Measurements from ENCODE around the gene PLXNB3.

- TF ChIP-seq ZNF639 (tag by site-specific recombination; IDR thresholded peaks at IDR 0.05), result no peak
- TF ChIP-seq ZBTB26 (tag by site-specific recombination; optimal IDR thresholded peaks at IDR 0.05), result no peak
- TF ChIP-seq ZNF76 (tag by site-specific recombination; IDR thresholded peaks at IDR 0.05; ENCODE audit: borderline replicate concordance, low read depth), result no peak
- TF ChIP-seq, protein P1, sequence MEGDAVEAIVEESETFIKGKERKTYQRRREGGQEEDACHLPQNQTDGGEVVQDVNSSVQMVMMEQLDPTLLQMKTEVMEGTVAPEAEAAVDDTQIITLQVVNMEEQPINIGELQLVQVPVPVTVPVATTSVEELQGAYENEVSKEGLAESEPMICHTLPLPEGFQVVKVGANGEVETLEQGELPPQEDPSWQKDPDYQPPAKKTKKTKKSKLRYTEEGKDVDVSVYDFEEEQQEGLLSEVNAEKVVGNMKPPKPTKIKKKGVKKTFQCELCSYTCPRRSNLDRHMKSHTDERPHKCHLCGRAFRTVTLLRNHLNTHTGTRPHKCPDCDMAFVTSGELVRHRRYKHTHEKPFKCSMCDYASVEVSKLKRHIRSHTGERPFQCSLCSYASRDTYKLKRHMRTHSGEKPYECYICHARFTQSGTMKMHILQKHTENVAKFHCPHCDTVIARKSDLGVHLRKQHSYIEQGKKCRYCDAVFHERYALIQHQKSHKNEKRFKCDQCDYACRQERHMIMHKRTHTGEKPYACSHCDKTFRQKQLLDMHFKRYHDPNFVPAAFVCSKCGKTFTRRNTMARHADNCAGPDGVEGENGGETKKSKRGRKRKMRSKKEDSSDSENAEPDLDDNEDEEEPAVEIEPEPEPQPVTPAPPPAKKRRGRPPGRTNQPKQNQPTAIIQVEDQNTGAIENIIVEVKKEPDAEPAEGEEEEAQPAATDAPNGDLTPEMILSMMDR (tag by site-specific recombination; IDR thresholded peaks at IDR 0.05), result no peak
- TF ChIP-seq ZNF18 (tag by site-specific recombination; IDR thresholded peaks at IDR 0.05), result no peak
- TF ChIP-seq WT1 (tag by site-specific recombination; IDR thresholded peaks at IDR 0.05), result no peak
- no peak for TF ChIP-seq ZNF121 (tag by site-specific recombination; IDR thresholded peaks at IDR 0.05)
- no peak for TF ChIP-seq ZNF768 (tag by site-specific recombination; IDR thresholded peaks at IDR 0.05)
- TF ChIP-seq ZNF510 (tag by site-specific recombination; IDR thresholded peaks at IDR 0.05; ENCODE audit: insufficient replicate concordance), result no peak
These were observed 30.3 kb upstream of the PLXNB3 start for GRCh38 chrX:153733651-153734240.
